HCT116 (cell line): ENCODE measurements around the gene ANKRD6. TPM values are rescaled to one million over a fixed set of nuclear protein-coding genes. Genes with fewer than 3 reads are reported as not detected.

Experiments
- ATAC-seq: fragments of 200-7000 bp; cut with Tn5 transposase; 2 replicates; pipeline ENCODE4 v1.9.1; 2020; ENCODE audit warnings: mild to moderate bottlenecking, moderate library complexity
- BruUV-seq: library from RNA; stranded (reverse); fragments of 400-500 nt; replicated peaks from 2 replicates; lab custom pipeline; 2021; lab: Mats Ljungman, UMichigan
- CTCF ChIA-PET: fragments of 300-600 bp; sonication (Branson Sonifier 250); formaldehyde crosslinking; loops from one replicate; lab custom pipeline; 2021; ENCODE audit warnings: antibody characterized with exemption; lab: Charles Lee
- POLR2A ChIA-PET: fragments of 300-600, 350-600 bp; sonication (Branson Sonifier 250); formaldehyde crosslinking; loops from one replicate; lab custom pipeline; 2021; ENCODE audit warnings: antibody characterized with exemption; lab: Charles Lee
- RAD21 ChIA-PET, 2 experiments: fragments of 300-600 bp; sonication (Branson Sonifier 250); formaldehyde crosslinking; loops; one replicate each; lab custom pipeline; 2023; ENCODE audit warnings: low total read pairs in 2 of 2; ENCODE audit not compliant: uncharacterized antibody in 2 of 2, unreplicated experiment in 2 of 2, low non-redundant PET in 1 of 2; lab: Charles Lee
- DNase-seq: peaks from one replicate; pipeline ENCODE4 v3.0.0-alpha.2; 2010; ENCODE audit warnings: low read depth, low spot score
- H2AFZ ChIP-seq: fragments of 200-600 bp; shearing (Covaris generic), sonication (generic); 2 replicates; pipeline ENCODE4 v1.6.1; 2017; ENCODE audit warnings: low read depth, mixed run types, mixed read lengths, antibody characterized with exemption, low read length; ENCODE audit not compliant: poor library complexity, severe bottlenecking
- H3K27ac ChIP-seq: 2 replicates; pipeline ENCODE4 v1.5.1; 2012; ENCODE audit warnings: low read depth, low read length
- H3K27me3 ChIP-seq: fragments of 200-600 bp; sonication (generic); 2 replicates; pipeline ENCODE4 v1.6.1; 2016; ENCODE audit warnings: mixed run types, low read length, mixed read lengths; ENCODE audit not compliant: insufficient read depth
- H3K36me3 ChIP-seq, 2 experiments: fragments of 200-500 bp in 1 of 2; fragments of 200-600 bp in 1 of 2; sonication (Bioruptor generic) in 1 of 2; sonication (generic) in 1 of 2; 2 replicates each; pipeline versions ENCODE4 v1.5.1 to v1.6.1; 2014 to 2016; ENCODE audit warnings: low read length in 2 of 2, inconsistent platforms in 1 of 2, mixed read lengths in 1 of 2, mixed run types in 1 of 2; ENCODE audit not compliant: insufficient read depth in 2 of 2, control insufficient read depth in 1 of 2
- H3K4me1 ChIP-seq, 2 experiments: fragments of 200-600 bp in 1 of 2; sonication (generic) in 1 of 2; 2 replicates each; pipeline versions ENCODE4 v1.5.1 to v1.6.1; 2012 to 2017; ENCODE audit warnings: low read length in 2 of 2, inconsistent platforms in 1 of 2, mild to moderate bottlenecking in 1 of 2, mixed read lengths in 1 of 2, mixed run types in 1 of 2, moderate library complexity in 1 of 2; ENCODE audit not compliant: insufficient read depth in 2 of 2, control insufficient read depth in 1 of 2
- H3K4me2 ChIP-seq: fragments of 200-600 bp; sonication (generic); 2 replicates; pipeline ENCODE4 v1.6.1; 2017; ENCODE audit warnings: mixed run types, low read length, mixed read lengths
- H3K4me3 ChIP-seq, 2 experiments: fragments of 200-600 bp in 1 of 2; sonication (generic) in 1 of 2; replicated peaks in 1 of 2; 2 replicates each; pipeline ENCODE4 v1.5.1; 2011 to 2016; ENCODE audit warnings: low read length in 2 of 2, control low read depth in 1 of 2, low read depth in 1 of 2, mild to moderate bottlenecking in 1 of 2, mixed read lengths in 1 of 2, mixed run types in 1 of 2
- H3K79me2 ChIP-seq: fragments of 200-600 bp; sonication (generic); 2 replicates; pipeline ENCODE4 v1.6.1; 2017; ENCODE audit warnings: mild to moderate bottlenecking, mixed run types, low read length, moderate library complexity, mixed read lengths; ENCODE audit not compliant: insufficient read depth
- H3K9ac ChIP-seq: fragments of 200-600 bp; sonication (generic); 2 replicates; pipeline ENCODE4 v1.6.1; 2016; ENCODE audit warnings: low read length, mixed read lengths
- H3K9me2 ChIP-seq: fragments of 200-600 bp; sonication (generic), shearing (Covaris generic); 2 replicates; pipeline ENCODE4 v1.6.1; 2017; ENCODE audit warnings: mixed run types, mild to moderate bottlenecking, moderate library complexity; ENCODE audit not compliant: insufficient read depth
- H3K9me3 ChIP-seq, 2 experiments: fragments of 200-500 bp in 1 of 2; fragments of 200-600 bp in 1 of 2; sonication (Bioruptor generic) in 1 of 2; sonication (generic) in 1 of 2; 2 replicates each; pipeline ENCODE4 v1.6.1; 2014 to 2017; ENCODE audit warnings: low read length in 2 of 2, mixed read lengths in 2 of 2, inconsistent platforms in 1 of 2, low read depth in 1 of 2, mild to moderate bottlenecking in 1 of 2, mixed run types in 1 of 2, moderate library complexity in 1 of 2; ENCODE audit not compliant: control insufficient read depth in 1 of 2, insufficient read depth in 1 of 2
- H4K20me1 ChIP-seq: fragments of 200-600 bp; sonication (generic), shearing (Covaris generic); 2 replicates; pipeline ENCODE4 v1.6.1; 2017; ENCODE audit warnings: mixed run types, mild to moderate bottlenecking, moderate library complexity; ENCODE audit not compliant: insufficient read depth
- CTCF ChIP-seq, 3 experiments: fragments of 200-600 bp in 1 of 3; sonication (generic) in 1 of 3; IDR thresholded peaks in 2 of 3; conservative IDR thresholded peaks in 1 of 3; 2 replicates each; pipeline ENCODE4 v1.5.1; 2012 to 2017; ENCODE audit warnings: low read depth in 2 of 3, low read length in 2 of 3, antibody characterized with exemption in 1 of 3, borderline replicate concordance in 1 of 3, control low read depth in 1 of 3, mild to moderate bottlenecking in 1 of 3, mixed read lengths in 1 of 3, mixed run types in 1 of 3, moderate library complexity in 1 of 3; ENCODE audit not compliant: insufficient read depth in 1 of 3
- EZH2phosphoT487 ChIP-seq: fragments of 200-600 bp; IDR thresholded peaks from 2 replicates; pipeline ENCODE4 v1.6.1; 2018; ENCODE audit warnings: antibody characterized with exemption, borderline replicate concordance
- POLR2A ChIP-seq: IDR thresholded peaks from 2 replicates; pipeline ENCODE4 v1.7.0; 2011; ENCODE audit warnings: borderline replicate concordance; ENCODE audit not compliant: insufficient read depth, insufficient read length; ENCODE audit errors: extremely low read depth
- RAD21 ChIP-seq: IDR thresholded peaks from 2 replicates; pipeline ENCODE4 v1.6.1; 2012; ENCODE audit warnings: low read depth, mild to moderate bottlenecking
- REST ChIP-seq: IDR thresholded peaks from 2 replicates; pipeline ENCODE4 v1.6.1; 2012; ENCODE audit warnings: low read depth
- SRF ChIP-seq: IDR thresholded peaks from 2 replicates; pipeline ENCODE4 v1.6.1; 2012; ENCODE audit warnings: low read depth
- intact Hi-C: fragments of 100-400 bp; cut with micrococcal nuclease; formaldehyde crosslinking; loops from 2 replicates; pipeline ENCODE4 v1.10.0; 2022
- total RNA-seq: library from RNA; stranded (reverse); gene quantifications from one replicate; pipeline ENCODE4 v1.2.1, GENCODE V29; 2021; ENCODE audit not compliant: unreplicated experiment

Gene ANKRD6
- total RNA-seq, 1 experiment from 2014 or later: 9.9 TPM

GRCh38 chr6:89597988-89598387 is 165.0 kb downstream of the ANKRD6 start:
- DNase-seq (no peak), ATAC-seq (no peak; the same call in 1 of the 2 replicates)
- intact Hi-C loops: no loop called here
- Histone ChIP-seq H3K27me3 (no peaks in the 10 kb centered on the region), H3K27ac (no peak overlapping the region), H3K4me3 (no peak overlapping the region), H3K9ac (no peak overlapping the region), H3K4me1 (no peaks in the 10 kb centered on the region), H3K9me2 (no peaks in the 10 kb centered on the region), H2AFZ (no peak overlapping the region), H3K79me2 (no peaks in the 10 kb centered on the region), H4K20me1 (no peaks in the 10 kb centered on the region)
- ChIA-PET CTCF (no interaction called here), RAD21 (no interaction called here), POLR2A (no interaction called here)
- no TSS peak for BruUV-seq
- 0 out of 6 replicates have a peak, but pooled peaks of 1 of the 3 experiments have one; percentile 12 for TF ChIP-seq CTCF (IDR thresholded peaks at IDR 0.05 in 2 of 3, conservative IDR thresholded peaks at IDR 0.05 in 1 of 3; ENCODE audit: borderline replicate concordance in 1 of 3, insufficient read depth in 1 of 3, low read depth in 2 of 3, low read length in 2 of 3)
- TF ChIP-seq EZH2phosphoT487: no peak
- TF ChIP-seq RAD21: peak; percentile 43
- TF ChIP-seq, all 23 proteins: peak for 2
- no peak overlapping the region for H3K4me2 ChIP-seq
- no peaks in the 10 kb centered on the region for H3K9me3 ChIP-seq
- no peaks in the 10 kb centered on the region for H3K36me3 ChIP-seq

GRCh38 chr6:89599727-89600126 is 166.8 kb downstream of the ANKRD6 start:
- H3K9ac ChIP-seq: no peak overlapping the region
- H3K79me2 ChIP-seq: no peaks in the 10 kb centered on the region
- no peaks in the 10 kb centered on the region for H3K4me1 ChIP-seq
- TF ChIP-seq POLR2A (no peak), REST (no peak), SRF (no peak)
- RAD21 ChIA-PET: no interaction called here
- no peak overlapping the region for H2AFZ ChIP-seq
- ATAC-seq: no peak
- H3K4me2 ChIP-seq: no peak overlapping the region
- no peaks in the 10 kb centered on the region for H3K36me3 ChIP-seq
- CTCF ChIA-PET: no interaction called here
- H3K9me3 ChIP-seq: no peaks in the 10 kb centered on the region
- H4K20me1 ChIP-seq: no peaks in the 10 kb centered on the region
- no peak overlapping the region for H3K4me3 ChIP-seq
- H3K9me2 ChIP-seq: no peaks in the 10 kb centered on the region
- no peak for DNase-seq
- no TSS peak for BruUV-seq
- intact Hi-C loops: no loop called here
- POLR2A ChIA-PET: no interaction called here
- no peak overlapping the region for H3K27ac ChIP-seq
- no peaks in the 10 kb centered on the region for H3K27me3 ChIP-seq
